SJSA1 (cell line): Measurements from ENCODE around the gene PREP. TPM values are rescaled to one million over a fixed set of nuclear protein-coding genes. Genes with fewer than 3 reads are reported as not detected.
"Not testable (repeated sequence)": the region's sequence is repeated elsewhere in the genome, so short reads cannot be mapped to it uniquely, and the experiment has no call there.

Experiments
- DNase-seq, 2 experiments: peaks; one replicate each; pipeline ENCODE4 v3.0.0-alpha.2; 2015 to 2020; ENCODE audit warnings: low spot score in 2 of 2, low read depth in 1 of 2
- H3K27ac ChIP-seq: fragments of 250-450 bp; sonication (Bioruptor Pico); 2 replicates; pipeline ENCODE4 v1.5.1; 2020; ENCODE audit warnings: mild to moderate bottlenecking, moderate library complexity
- H3K27me3 ChIP-seq: fragments of 250-450 bp; sonication (Bioruptor Pico); replicated peaks from 2 replicates; pipeline ENCODE4 v1.5.1; 2020; ENCODE audit warnings: mild to moderate bottlenecking, moderate library complexity
- H3K36me3 ChIP-seq: fragments of 250-450 bp; sonication (Bioruptor Pico); 2 replicates; pipeline ENCODE4 v1.5.1; 2020; ENCODE audit warnings: mild to moderate bottlenecking
- H3K4me1 ChIP-seq: fragments of 250-450 bp; sonication (Bioruptor Pico); replicated peaks from 2 replicates; pipeline ENCODE4 v1.6.1; 2021; ENCODE audit warnings: mild to moderate bottlenecking
- H3K4me3 ChIP-seq: fragments of 250-450 bp; sonication (Bioruptor Pico); 2 replicates; pipeline ENCODE4 v1.5.1; 2020; ENCODE audit warnings: mild to moderate bottlenecking
- H3K9me3 ChIP-seq: fragments of 250-450 bp; sonication (Bioruptor Pico); replicated peaks from 2 replicates; pipeline ENCODE4 v1.5.1; 2020; ENCODE audit warnings: mild to moderate bottlenecking
- total RNA-seq: library from RNA; depleted of rRNA; stranded (reverse); fragments of >200 nt; shearing (Covaris generic); gene quantifications from 2 replicates; pipeline ENCODE4 v1.2.3, GENCODE V29; 2014

Gene PREP
- total RNA-seq, 1 experiment from 2014 or later, result 17.1 TPM

- no peaks in the 10 kb centered on the region for H3K27me3 ChIP-seq
- H3K27ac ChIP-seq, result no peak overlapping the region
- H3K4me3 ChIP-seq, result no peak overlapping the region
- no peaks in the 10 kb centered on the region for H3K9me3 ChIP-seq
- no peaks in the 10 kb centered on the region for H3K36me3 ChIP-seq
- DNase-seq, result peak in 1 of 2 experiments; percentile 57
- H3K4me1 ChIP-seq, result peaks cover 17% of the 10 kb centered on the region
These were observed 21.4 kb upstream of the PREP start for GRCh38 chr6:105424175-105424783.

DNA sequence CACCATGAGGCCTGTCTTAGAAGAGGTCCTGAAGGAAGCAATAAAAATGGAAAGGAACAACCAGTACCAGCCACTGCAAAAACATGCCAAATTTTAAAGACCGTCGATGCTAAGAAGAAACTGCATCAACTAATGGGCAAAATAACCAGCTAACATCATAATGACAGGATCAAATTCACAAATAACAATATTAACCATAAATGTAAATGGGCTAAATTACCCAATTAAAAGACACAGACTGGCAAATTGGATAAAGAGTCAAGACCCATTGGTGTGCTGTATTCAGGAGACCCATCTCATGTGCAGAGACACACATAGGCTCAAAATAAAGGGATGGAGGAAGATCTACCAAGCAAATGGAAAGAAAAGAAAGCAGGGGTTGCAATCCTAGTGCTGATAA, 14.1 kb upstream of the PREP start:
- H3K4me3 ChIP-seq, H3K27ac ChIP-seq, H3K9me3 ChIP-seq, H3K36me3 ChIP-seq, DNase-seq, H3K4me1 ChIP-seq, H3K27me3 ChIP-seq: not testable (repeated sequence)

DNA sequence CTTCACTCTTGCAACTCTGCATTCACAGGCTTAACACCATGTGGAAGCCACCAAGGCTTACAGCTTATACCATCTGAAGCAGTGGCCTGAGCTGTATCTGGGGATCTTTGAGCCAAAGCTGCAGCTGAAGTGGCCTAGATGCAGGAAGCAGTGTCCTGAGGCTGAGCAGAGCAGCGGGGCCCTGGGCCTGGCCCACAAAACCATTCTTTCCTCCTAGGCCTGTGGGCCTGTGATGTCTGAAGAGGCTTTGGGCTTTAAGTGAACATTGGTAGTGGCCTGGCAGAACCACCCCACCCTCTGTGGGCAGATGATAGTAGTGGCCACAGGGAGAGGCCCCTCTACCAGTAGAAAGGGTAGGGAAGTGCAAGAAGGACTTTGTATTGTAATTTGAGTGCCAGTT, 6.9 kb upstream of the PREP start:
- no peaks in the 10 kb centered on the region for H3K4me1 ChIP-seq
- H3K4me3 ChIP-seq, result no peak overlapping the region
- no peaks in the 10 kb centered on the region for H3K27me3 ChIP-seq
- H3K36me3 ChIP-seq, result no peaks in the 10 kb centered on the region
- H3K9me3 ChIP-seq, result no peaks in the 10 kb centered on the region
- H3K27ac ChIP-seq, result no peak overlapping the region
- no peak for DNase-seq

- peak in 1 of 2 experiments; percentile 60 for DNase-seq
- peaks cover 11% of the 10 kb centered on the region for H3K4me1 ChIP-seq
- peaks cover 4% of the 10 kb centered on the region for H3K36me3 ChIP-seq
- no peaks in the 10 kb centered on the region for H3K9me3 ChIP-seq
- peak overlapping the region; percentile 36 for H3K27ac ChIP-seq
- H3K4me3 ChIP-seq, result peak overlapping the region; percentile 91
- H3K27me3 ChIP-seq, result no peaks in the 10 kb centered on the region
These were observed 568 bp downstream of the PREP start for GRCh38 chr6:105402090-105402938.

GRCh38 chr6:105401247-105402089, 1.4 kb downstream of the PREP start:
- no peaks in the 10 kb centered on the region for H3K27me3 ChIP-seq
- H3K4me1 ChIP-seq, result peaks cover 11% of the 10 kb centered on the region
- H3K4me3 ChIP-seq, result peak overlapping the region; percentile 91
- DNase-seq, result no peak
- no peak overlapping the region for H3K27ac ChIP-seq
- no peaks in the 10 kb centered on the region for H3K9me3 ChIP-seq
- H3K36me3 ChIP-seq, result peaks cover 4% of the 10 kb centered on the region

GRCh38 chr6:105400501-105400900, 2.4 kb downstream of the PREP start:
- DNase-seq, result no peak
- H3K4me3 ChIP-seq, result no peak overlapping the region
- H3K27ac ChIP-seq, result no peak overlapping the region
- H3K27me3 ChIP-seq, result no peaks in the 10 kb centered on the region
- peaks cover 11% of the 10 kb centered on the region for H3K4me1 ChIP-seq
- peaks cover 11% of the 10 kb centered on the region for H3K36me3 ChIP-seq
- H3K9me3 ChIP-seq, result no peaks in the 10 kb centered on the region

DNA sequence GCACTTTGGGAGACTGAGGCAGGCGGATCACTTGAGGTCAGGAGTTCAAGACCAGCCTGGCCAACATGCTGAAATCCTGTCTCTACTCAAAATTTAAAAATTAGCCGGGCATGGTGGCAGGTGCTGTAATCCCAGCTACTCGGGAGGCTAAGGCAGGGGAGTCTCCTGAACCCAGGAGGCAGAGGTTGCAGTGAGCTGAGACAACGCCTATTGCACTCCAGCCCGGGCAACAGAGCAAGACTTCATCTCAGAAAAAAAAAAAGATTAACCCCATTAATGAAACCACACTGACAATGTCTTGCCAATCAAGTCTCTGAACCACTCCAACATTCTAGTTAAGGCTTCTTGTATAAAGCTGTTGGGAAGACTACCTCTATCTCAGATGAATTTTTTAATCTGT, 4.0 kb downstream of the PREP start:
- Histone ChIP-seq H3K36me3 (peaks cover 18% of the 10 kb centered on the region), H3K27me3 (no peaks in the 10 kb centered on the region), H3K4me3 (no peak overlapping the region), H3K27ac (no peak overlapping the region), H3K9me3 (no peaks in the 10 kb centered on the region), H3K4me1 (peaks cover 9% of the 10 kb centered on the region)
- no peak for DNase-seq

DNA sequence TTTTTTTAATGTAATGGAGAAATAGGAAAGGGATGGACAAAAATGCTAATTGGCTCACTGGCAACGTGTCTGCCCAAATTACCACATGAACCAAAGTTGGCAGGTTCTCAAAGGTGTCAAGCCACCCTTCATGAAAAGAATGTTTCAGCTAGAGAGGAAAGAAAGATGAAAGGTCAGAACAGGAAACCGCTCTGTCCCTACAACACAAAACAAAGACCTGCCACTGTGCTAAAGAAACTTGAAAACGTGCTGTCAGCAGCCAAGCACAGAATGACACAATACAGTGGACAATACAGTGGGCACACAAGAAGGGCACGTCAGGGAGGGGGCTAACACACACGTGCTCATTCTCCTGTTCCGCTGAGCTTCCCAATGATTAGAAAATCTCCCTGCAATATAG, 4.9 kb downstream of the PREP start:
- no peak overlapping the region for H3K27ac ChIP-seq
- H3K36me3 ChIP-seq, result peaks cover 18% of the 10 kb centered on the region
- H3K4me3 ChIP-seq, result no peak overlapping the region
- no peak for DNase-seq
- no peaks in the 10 kb centered on the region for H3K9me3 ChIP-seq
- no peaks in the 10 kb centered on the region for H3K27me3 ChIP-seq
- H3K4me1 ChIP-seq, result peaks cover 4% of the 10 kb centered on the region

DNA sequence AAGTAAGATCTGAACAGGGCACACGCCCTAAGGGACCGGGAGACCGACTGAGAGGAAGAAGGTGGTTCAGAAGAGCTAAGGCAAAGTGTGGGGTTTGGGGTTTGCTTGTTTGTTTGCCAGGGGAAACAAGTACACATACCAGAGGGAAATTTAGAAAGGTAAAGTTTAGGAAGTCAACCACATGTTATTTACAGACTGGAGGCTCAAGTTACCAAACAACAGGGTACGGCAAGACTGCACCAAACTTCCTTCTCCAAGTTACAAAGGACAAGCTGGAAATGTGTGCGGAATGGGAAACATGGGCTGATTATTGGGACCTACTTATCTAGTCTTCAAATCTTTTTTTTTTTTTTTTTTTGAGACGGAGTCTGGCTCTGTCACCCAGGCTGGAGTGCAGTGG, 11.2 kb downstream of the PREP start:
- Histone ChIP-seq H3K4me1 (no peaks in the 10 kb centered on the region), H3K36me3 (peaks cover 16% of the 10 kb centered on the region), H3K4me3 (no peak overlapping the region), H3K27me3 (no peaks in the 10 kb centered on the region), H3K27ac (no peak overlapping the region), H3K9me3 (no peaks in the 10 kb centered on the region)
- DNase-seq, result no peak

DNA sequence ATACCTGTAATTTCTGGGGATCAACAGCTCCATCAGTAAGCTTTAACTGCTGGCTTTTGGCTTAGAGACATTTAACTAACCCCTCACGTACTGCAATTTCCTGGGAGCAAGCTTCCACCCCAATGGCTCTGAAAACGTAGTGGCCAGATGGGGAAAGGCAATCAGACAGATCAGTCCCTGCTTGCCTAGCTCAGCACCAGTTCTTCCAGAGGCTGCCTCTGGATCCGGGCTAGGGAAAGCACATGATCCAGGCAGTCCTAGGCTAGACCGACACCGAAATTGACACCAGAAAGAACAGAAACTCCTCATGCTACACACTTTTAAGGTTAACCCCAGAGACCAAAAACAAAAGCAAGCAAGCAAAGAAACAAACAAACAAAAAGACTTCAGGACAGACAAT, 13.3 kb downstream of the PREP start:
- Histone ChIP-seq H3K27me3 (no peaks in the 10 kb centered on the region), H3K4me1 (no peaks in the 10 kb centered on the region), H3K4me3 (no peak overlapping the region), H3K9me3 (no peaks in the 10 kb centered on the region), H3K27ac (no peak overlapping the region), H3K36me3 (peaks cover 3% of the 10 kb centered on the region)
- DNase-seq, result no peak

DNA sequence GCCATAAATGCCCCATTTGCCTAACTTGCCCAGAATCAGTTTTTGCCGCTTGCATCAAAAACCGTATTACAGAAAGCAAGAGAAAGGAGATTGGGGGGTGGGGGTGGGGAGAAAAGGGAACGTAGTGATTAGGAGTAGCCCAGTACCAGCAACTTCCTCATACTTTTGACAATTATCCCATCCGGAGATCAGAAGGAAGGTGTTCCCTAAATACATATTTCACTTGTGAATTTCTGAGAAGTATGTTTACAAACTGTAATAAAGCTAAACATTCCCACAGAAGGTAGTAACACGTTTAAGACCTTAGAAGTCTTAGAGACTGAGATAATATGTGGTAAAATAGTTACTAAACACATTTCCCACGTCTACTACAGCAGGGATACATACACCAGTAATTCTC, 14.5 kb downstream of the PREP start:
- no peaks in the 10 kb centered on the region for H3K9me3 ChIP-seq
- no peak overlapping the region for H3K4me3 ChIP-seq
- no peak overlapping the region for H3K27ac ChIP-seq
- DNase-seq, result no peak
- no peaks in the 10 kb centered on the region for H3K4me1 ChIP-seq
- peaks cover 6% of the 10 kb centered on the region; the same call in 1 of the 2 replicates for H3K36me3 ChIP-seq
- H3K27me3 ChIP-seq, result no peaks in the 10 kb centered on the region

- Histone ChIP-seq H3K27ac (no peak overlapping the region), H3K4me3 (no peak overlapping the region), H3K27me3 (no peaks in the 10 kb centered on the region), H3K4me1 (no peaks in the 10 kb centered on the region), H3K9me3 (no peaks in the 10 kb centered on the region), H3K36me3 (peaks cover 4% of the 10 kb centered on the region; the same call in 1 of the 2 replicates)
- no peak for DNase-seq
These were observed 18.9 kb downstream of the PREP start for GRCh38 chr6:105384004-105384403.

DNA sequence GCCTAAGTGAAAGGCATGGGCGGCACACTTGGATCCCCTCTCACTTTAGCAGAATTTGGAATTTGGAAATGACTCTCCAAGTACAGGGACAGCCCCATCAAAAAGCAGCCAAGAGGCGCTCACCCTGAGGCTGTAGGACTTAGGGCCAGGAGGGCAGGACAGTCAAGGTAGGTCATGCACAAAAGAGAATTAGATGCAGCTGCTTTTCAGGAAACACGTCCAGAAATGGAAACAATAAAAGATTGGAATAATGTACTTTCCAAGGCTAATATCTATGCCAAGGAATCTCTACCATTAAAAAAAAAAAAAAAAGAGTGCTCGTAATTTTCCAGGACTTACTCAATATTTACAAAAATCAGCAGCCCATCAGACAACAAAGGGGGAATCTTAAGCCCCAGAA, 19.9 kb downstream of the PREP start:
- no peaks in the 10 kb centered on the region for H3K9me3 ChIP-seq
- H3K27me3 ChIP-seq, result no peaks in the 10 kb centered on the region
- no peaks in the 10 kb centered on the region for H3K4me1 ChIP-seq
- H3K4me3 ChIP-seq, result no peak overlapping the region
- no peak overlapping the region for H3K27ac ChIP-seq
- peaks cover 4% of the 10 kb centered on the region; the same call in 1 of the 2 replicates for H3K36me3 ChIP-seq
- no peak for DNase-seq

GRCh38 chr6:105382496-105382895, 20.4 kb downstream of the PREP start:
- no peak overlapping the region for H3K27ac ChIP-seq
- no peak for DNase-seq

More at GRCh38 chr6:105382496-105382895, 20.4 kb downstream of the PREP start:
- Histone ChIP-seq H3K4me1 (no peaks in the 10 kb centered on the region), H3K4me3 (no peak overlapping the region), H3K27me3 (no peaks in the 10 kb centered on the region), H3K36me3 (peaks cover 4% of the 10 kb centered on the region; the same call in 1 of the 2 replicates), H3K9me3 (no peaks in the 10 kb centered on the region)
